GM06990 (cell line): ENCODE data around the gene RGS14.

Experiments
- DNase-seq: peaks from one replicate; pipeline ENCODE4 v3.0.0-alpha.2; 2011; ENCODE audit not compliant: insufficient read length; ENCODE audit errors: extremely low read depth
- H3K27me3 ChIP-seq: replicated peaks from 2 replicates; pipeline ENCODE4 v1.6.0; 2011; ENCODE audit warnings: low read length; ENCODE audit not compliant: control insufficient read depth, insufficient read depth
- H3K36me3 ChIP-seq: 2 replicates; pipeline ENCODE4 v1.5.1; 2011; ENCODE audit warnings: low read length; ENCODE audit not compliant: control insufficient read depth, insufficient read depth
- H3K4me3 ChIP-seq: replicated peaks from 2 replicates; pipeline ENCODE4 v1.5.1; 2011; ENCODE audit warnings: low read depth, mild to moderate bottlenecking, control low read depth, low read length
- CTCF ChIP-seq: IDR thresholded peaks from 2 replicates; pipeline ENCODE4 v1.5.1; 2011; ENCODE audit warnings: low read length, control low read depth, mild to moderate bottlenecking, inconsistent platforms; ENCODE audit not compliant: insufficient read depth, poor library complexity, severe bottlenecking

The RGS14 gene

GRCh38 chr5:177405312-177405711, 47.6 kb downstream of the RGS14 start:
- no peak for DNase-seq
- Histone ChIP-seq H3K4me3 (no peak overlapping the region), H3K27me3 (no peaks in the 10 kb centered on the region), H3K36me3 (no peaks in the 10 kb centered on the region)
- no peak for TF ChIP-seq CTCF

GRCh38 chr5:177405805-177406204, 48.1 kb downstream of the RGS14 start:
- no peak for DNase-seq
- no peak for TF ChIP-seq CTCF
- Histone ChIP-seq H3K27me3 (no peaks in the 10 kb centered on the region), H3K36me3 (no peaks in the 10 kb centered on the region), H3K4me3 (no peak overlapping the region)

GRCh38 chr5:177409043-177409801, 51.5 kb downstream of the RGS14 start, which contains the start of gene F12:
Gene F12, minus strand, starts transcription at chr5:177409564. Its CDS starts 37 bp downstream, at chr5:177409527.
- Histone ChIP-seq H3K4me3 (no peak within 1 kb of the TSS), H3K36me3 (no peaks in the 10 kb centered on the region), H3K27me3 (no peaks in the 10 kb centered on the region)
- no peak for TF ChIP-seq CTCF
- no peak for DNase-seq

GRCh38 chr5:177410575-177410974, 52.9 kb downstream of the RGS14 start:
- TF ChIP-seq CTCF = no peak
- DNase-seq = no peak
- Histone ChIP-seq H3K4me3 (no peak overlapping the region), H3K27me3 (no peaks in the 10 kb centered on the region), H3K36me3 (no peaks in the 10 kb centered on the region)

GRCh38 chr5:177412603-177413233, 55.0 kb downstream of the RGS14 start:
- Histone ChIP-seq H3K4me3 (no peak overlapping the region; the same call in 1 of the 2 replicates), H3K36me3 (no peaks in the 10 kb centered on the region), H3K27me3 (no peaks in the 10 kb centered on the region)
- peak; percentile 75 for DNase-seq
- no peak for TF ChIP-seq CTCF
